Spleen (tissue), 11 donors: ENCODE results near the gene CCDC174. TPM values are rescaled to one million over a fixed set of nuclear protein-coding genes. Genes with fewer than 3 reads are reported as not detected.

Experiments
- DNase-seq: peaks from one replicate; pipeline ENCODE4 v3.0.0-alpha.2; 2020
- H3K27ac ChIP-seq, 8 donors: fragments of 200-600 bp; sonication (generic) in 7 of 8; 1 replicate in 4 of 8; 2 replicates in 4 of 8; pipeline versions ENCODE4 v1.5.0 to v1.8.0; 2016 to 2021; ENCODE audit warnings: inconsistent platforms in 4 of 8, mild to moderate bottlenecking in 4 of 8, moderate library complexity in 1 of 8
- H3K27me3 ChIP-seq, 7 donors: fragments of 200-600 bp; sonication (generic) in 6 of 7; replicated peaks in 1 of 7; 1 replicate in 4 of 7; 2 replicates in 3 of 7; pipeline versions ENCODE4 v1.5.0 to v1.8.0; 2016 to 2021; ENCODE audit warnings: inconsistent platforms in 3 of 7, mild to moderate bottlenecking in 1 of 7
- H3K36me3 ChIP-seq, 6 donors: fragments of 200-600 bp; sonication (generic) in 5 of 6; 1 replicate in 4 of 6; 2 replicates in 2 of 6; pipeline versions ENCODE4 v1.5.0 to v1.8.0; 2016 to 2021; ENCODE audit warnings: inconsistent platforms in 2 of 6
- H3K4me1 ChIP-seq, 6 donors: fragments of 200-600 bp; sonication (generic) in 5 of 6; 1 replicate in 3 of 6; 2 replicates in 3 of 6; pipeline versions ENCODE4 v1.5.0 to v1.8.0; 2016 to 2021; ENCODE audit warnings: inconsistent platforms in 3 of 6
- H3K4me3 ChIP-seq, 8 donors: fragments of 200-600 bp; sonication (generic) in 7 of 8; 1 replicate in 4 of 8; 2 replicates in 4 of 8; pipeline versions ENCODE4 v1.5.0 to v1.8.0; 2016 to 2021; ENCODE audit warnings: inconsistent platforms in 4 of 8, mild to moderate bottlenecking in 4 of 8, moderate library complexity in 2 of 8
- H3K9me3 ChIP-seq, 8 donors: fragments of 200-600 bp; sonication (generic) in 7 of 8; 1 replicate in 4 of 8; 2 replicates in 4 of 8; pipeline versions ENCODE4 v1.5.0 to v1.8.0; 2016 to 2021; ENCODE audit warnings: inconsistent platforms in 4 of 8
- POLR2A ChIP-seq, 3 donors: fragments of 450-650 bp; IDR thresholded peaks; one replicate each; pipeline ENCODE4 v1.5.1; 2017; ENCODE audit warnings: antibody characterized with exemption in 3 of 3, mild to moderate bottlenecking in 1 of 3
- POLR2AphosphoS5 ChIP-seq, 3 donors: sonication (generic); formaldehyde crosslinking; IDR thresholded peaks; one replicate each; pipeline ENCODE4 v1.5.1; 2017; ENCODE audit warnings: antibody characterized with exemption in 3 of 3
- WGBS, 5 donors: extraction: QIAGEN DNeasy Blood & Tissue Kit in 3 of 5; methylation state at CpG; one replicate each; pipeline versions ENCODE4 v1.1.5 to v1.1.7; 2013 to 2018; 5-methylcytosine and 5-hydroxymethylcytosine counted together
- intact Hi-C: fragments of 100-400 bp; cut with DNase I; formaldehyde crosslinking; loops from one replicate; pipeline ENCODE4 v1.15.0; 2023; ENCODE audit warnings: low total_unique reads
- polyA plus RNA-seq, 3 donors: library from polyadenylated mRNA; stranded (reverse); fragments of 200-250 nt; gene quantifications; one replicate each; pipeline ENCODE4 v1.2.1, GENCODE V29; 2013
- total RNA-seq, 7 donors: library from RNA; depleted of rRNA in 3 of 7; stranded (reverse); fragments of >200 nt in 3 of 7; fragmentation: NEBNext Ultra II Directional in 4 of 7; extraction: Animal tissue kit (Norgen Biotek cat#: 25700) in 4 of 7; gene quantifications; one replicate each; pipeline versions ENCODE4 v1.1.0 to v1.2.1, GENCODE V29; 2016 to 2021
- TF ChIP-seq, protein P1 (sequence below), 11 experiments: fragments of 200-600 bp in 7 of 11; fragments of 450-650 bp in 4 of 11; sonication (generic) in 4 of 11; IDR thresholded peaks in 8 of 11; conservative IDR thresholded peaks in 3 of 11; 1 replicate in 7 of 11; 2 replicates in 4 of 11; pipeline versions ENCODE4 v1.4.0 to v1.8.0; 2016 to 2021; ENCODE audit warnings: antibody characterized with exemption in 11 of 11, inconsistent platforms in 4 of 11, mild to moderate bottlenecking in 1 of 11
- donor health status: healthy with polysubstance abuse.
- donor health status: DM: no; HTN: no; CAD: no; lungs with moderate emphysema.
- donor health status: DM: no; HTN: no; CAD: no.
- donor health status: Bipolar disorder and iron deficiency.
- donor health status: healthy.
- donor health status: DM: no; HTN: no; CAD: no.
- donor health status: DM: yes; HTN: yes; CAD: no.

CCDC174 gene
- total and polyA plus RNA-seq, 10 donors, result 14.0 to 41.0 (median 29.2) TPM

DNA sequence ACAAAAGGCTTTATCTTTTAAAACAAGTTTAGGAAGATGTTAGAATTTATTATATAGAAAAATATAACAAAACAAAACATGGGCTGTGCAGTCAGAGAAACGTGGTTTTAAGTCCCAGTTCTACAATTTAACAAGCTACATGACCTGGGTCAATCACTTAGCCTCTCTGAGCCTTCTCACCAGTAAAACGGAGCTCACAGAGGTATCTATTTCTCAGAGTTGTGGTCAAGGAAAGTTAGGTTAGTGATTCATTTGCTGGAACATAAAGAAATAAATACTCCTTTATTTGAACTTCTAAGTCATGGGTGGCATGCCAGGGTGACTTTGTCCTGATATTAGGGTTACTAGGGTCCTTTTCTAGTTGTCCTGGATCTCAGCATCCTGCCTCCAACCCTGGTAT, 10.8 kb upstream of the CCDC174 start:
- H3K27me3 ChIP-seq, result peaks cover 0 to 51% (median 8%) of the 10 kb centered on the region in 7 donors
- no peak overlapping the region for H3K4me3 ChIP-seq
- no peak for DNase-seq
- H3K27ac ChIP-seq, result no peak overlapping the region
- WGBS, 5 donors, result 35 to 59% (median 38%) methylated on average over 2 of the region's 2 CpGs
- intact Hi-C loops, result no loop called here
- H3K36me3 ChIP-seq, result no peaks in the 10 kb centered on the region
- no peaks in the 10 kb centered on the region for H3K4me1 ChIP-seq
- no peaks in the 10 kb centered on the region for H3K9me3 ChIP-seq
- TF ChIP-seq POLR2A (IDR thresholded peaks at IDR 0.05) (no peak), POLR2AphosphoS5 (IDR thresholded peaks at IDR 0.05) (no peak)
- TF ChIP-seq, protein P1, sequence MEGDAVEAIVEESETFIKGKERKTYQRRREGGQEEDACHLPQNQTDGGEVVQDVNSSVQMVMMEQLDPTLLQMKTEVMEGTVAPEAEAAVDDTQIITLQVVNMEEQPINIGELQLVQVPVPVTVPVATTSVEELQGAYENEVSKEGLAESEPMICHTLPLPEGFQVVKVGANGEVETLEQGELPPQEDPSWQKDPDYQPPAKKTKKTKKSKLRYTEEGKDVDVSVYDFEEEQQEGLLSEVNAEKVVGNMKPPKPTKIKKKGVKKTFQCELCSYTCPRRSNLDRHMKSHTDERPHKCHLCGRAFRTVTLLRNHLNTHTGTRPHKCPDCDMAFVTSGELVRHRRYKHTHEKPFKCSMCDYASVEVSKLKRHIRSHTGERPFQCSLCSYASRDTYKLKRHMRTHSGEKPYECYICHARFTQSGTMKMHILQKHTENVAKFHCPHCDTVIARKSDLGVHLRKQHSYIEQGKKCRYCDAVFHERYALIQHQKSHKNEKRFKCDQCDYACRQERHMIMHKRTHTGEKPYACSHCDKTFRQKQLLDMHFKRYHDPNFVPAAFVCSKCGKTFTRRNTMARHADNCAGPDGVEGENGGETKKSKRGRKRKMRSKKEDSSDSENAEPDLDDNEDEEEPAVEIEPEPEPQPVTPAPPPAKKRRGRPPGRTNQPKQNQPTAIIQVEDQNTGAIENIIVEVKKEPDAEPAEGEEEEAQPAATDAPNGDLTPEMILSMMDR (IDR thresholded peaks at IDR 0.05 in 8 of 11, conservative IDR thresholded peaks at IDR 0.05 in 3 of 11), result no peak

DNA sequence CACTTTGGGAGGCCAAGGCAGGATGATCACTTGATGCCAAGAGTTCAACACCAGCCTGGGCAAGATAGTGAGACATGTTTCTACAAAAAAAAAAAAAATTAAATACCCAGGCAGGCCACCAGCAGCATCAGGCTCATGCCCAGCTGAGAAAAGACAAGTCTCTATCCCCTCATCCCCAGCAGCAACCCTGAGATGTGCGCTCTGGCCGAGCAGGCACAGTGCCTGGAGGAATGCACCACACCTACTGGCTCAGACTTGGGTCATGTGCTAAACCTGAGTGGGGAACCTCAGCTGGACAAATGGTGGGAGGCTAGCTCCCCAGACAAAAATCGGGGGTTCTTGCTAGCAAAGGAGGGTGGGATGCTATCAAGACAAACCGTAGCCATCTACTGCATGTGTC, 10.2 kb upstream of the CCDC174 start:
- H3K27me3 ChIP-seq, result peaks cover 0 to 45% (median 8%) of the 10 kb centered on the region in 7 donors
- intact Hi-C loops, result no loop called here
- H3K4me1 ChIP-seq, result no peaks in the 10 kb centered on the region
- no peaks in the 10 kb centered on the region for H3K9me3 ChIP-seq
- no peaks in the 10 kb centered on the region for H3K36me3 ChIP-seq
- no peak overlapping the region for H3K4me3 ChIP-seq
- no peak for DNase-seq
- 71 to 94% (median 87%) methylated on average over 4 of the region's 4 CpGs for WGBS, 5 donors
- no peak overlapping the region for H3K27ac ChIP-seq
- TF ChIP-seq POLR2AphosphoS5 (IDR thresholded peaks at IDR 0.05) (no peak), POLR2A (IDR thresholded peaks at IDR 0.05) (no peak)
- TF ChIP-seq, protein P1 (IDR thresholded peaks at IDR 0.05 in 8 of 11, conservative IDR thresholded peaks at IDR 0.05 in 3 of 11), result no peak

DNA sequence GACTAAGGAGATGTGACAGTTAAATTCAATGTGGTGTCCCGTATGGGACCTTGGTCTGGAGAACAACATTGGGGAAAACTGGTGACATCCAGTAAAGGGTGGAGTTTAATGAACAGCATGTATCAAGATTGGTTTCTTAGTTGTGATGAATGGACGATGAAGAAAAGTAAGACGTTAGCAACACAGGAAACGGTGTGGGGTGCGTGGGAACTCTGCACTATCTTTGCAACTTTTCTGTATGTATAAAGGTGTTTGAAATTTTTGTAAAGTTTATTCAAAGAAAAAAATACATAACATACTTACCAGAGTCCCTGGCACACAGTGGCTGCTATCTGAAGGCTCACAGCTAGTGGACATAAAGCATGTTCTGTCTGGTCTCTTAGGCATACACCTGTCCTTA, 6.1 kb upstream of the CCDC174 start:
- intact Hi-C loops, result no loop called here
- no peaks in the 10 kb centered on the region for H3K9me3 ChIP-seq
- TF ChIP-seq POLR2AphosphoS5 (IDR thresholded peaks at IDR 0.05), result no peak
- TF ChIP-seq POLR2A (IDR thresholded peaks at IDR 0.05), result no peak
- TF ChIP-seq, protein P1 (IDR thresholded peaks at IDR 0.05 in 8 of 11, conservative IDR thresholded peaks at IDR 0.05 in 3 of 11), result no peak
- H3K27ac ChIP-seq, result no peak overlapping the region
- WGBS, 5 donors, result 71 to 84% (median 78%) methylated on average over 5 of the region's 5 CpGs
- H3K27me3 ChIP-seq, result peaks cover 0 to 10% (median 0%) of the 10 kb centered on the region in 7 donors
- H3K4me3 ChIP-seq, result no peak overlapping the region
- peaks cover 0 to 24% (median 12%) of the 10 kb centered on the region in 6 donors for H3K4me1 ChIP-seq
- DNase-seq, result no peak
- H3K36me3 ChIP-seq, result no peaks in the 10 kb centered on the region

DNA sequence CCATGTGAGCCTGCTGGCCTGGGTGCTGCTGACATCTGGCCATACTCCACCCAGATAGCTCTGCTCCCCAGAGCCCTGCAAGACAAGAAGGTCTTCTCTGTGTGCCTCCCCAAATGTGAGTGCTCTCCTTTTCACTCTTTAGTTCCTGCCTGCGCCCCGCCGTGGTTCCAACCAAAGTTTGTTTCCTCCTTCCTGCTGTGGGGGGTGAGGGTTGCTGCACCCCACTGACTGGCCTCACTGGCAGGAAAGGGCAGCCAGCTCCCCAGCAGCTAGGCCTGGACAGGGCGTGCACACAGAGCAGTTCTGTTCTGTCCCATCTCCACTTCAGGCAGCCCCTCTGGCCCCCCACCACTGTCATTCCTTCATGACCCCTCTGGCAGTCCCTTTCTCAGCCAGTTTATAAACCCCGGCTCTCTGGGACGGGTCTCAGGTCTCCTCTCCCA, 5.4 kb upstream of the CCDC174 start:
- WGBS, 5 donors, result 61 to 84% (median 67%) methylated on average over 6 of the region's 6 CpGs
- no peak for TF ChIP-seq POLR2A (IDR thresholded peaks at IDR 0.05)
- TF ChIP-seq POLR2AphosphoS5 (IDR thresholded peaks at IDR 0.05), result no peak
- TF ChIP-seq, protein P1 (IDR thresholded peaks at IDR 0.05 in 8 of 11, conservative IDR thresholded peaks at IDR 0.05 in 3 of 11), result no peak
- peaks cover 0 to 30% (median 17%) of the 10 kb centered on the region in 6 donors for H3K4me1 ChIP-seq
- intact Hi-C loops, result no loop called here
- H3K4me3 ChIP-seq, result no peak overlapping the region
- H3K27ac ChIP-seq, result no peak overlapping the region
- no peaks in the 10 kb centered on the region for H3K9me3 ChIP-seq
- H3K27me3 ChIP-seq, result peaks cover 0 to 7% (median 0%) of the 10 kb centered on the region in 7 donors
- no peak for DNase-seq
- H3K36me3 ChIP-seq, result no peaks in the 10 kb centered on the region
